ENCODE data around the gene LPAR4.

GRCh38 chrX:78712336-78712735, 35.2 kb upstream of the LPAR4 start:
- TF ChIP-seq CTCF (IDR thresholded peaks at IDR 0.05): no peak
- no peak for TF ChIP-seq POLR2A (IDR thresholded peaks at IDR 0.05)
